ENCODE data around the gene CMPK1. TPM values are rescaled to one million over a fixed set of nuclear protein-coding genes. Genes with fewer than 3 reads are reported as not detected.
A peak's percentile ranks its signal among the peaks of the same experiment; 100 is the strongest.

Gene CMPK1
- total RNA-seq, 1 experiment from 2014 or later: 168 TPM

DNA sequence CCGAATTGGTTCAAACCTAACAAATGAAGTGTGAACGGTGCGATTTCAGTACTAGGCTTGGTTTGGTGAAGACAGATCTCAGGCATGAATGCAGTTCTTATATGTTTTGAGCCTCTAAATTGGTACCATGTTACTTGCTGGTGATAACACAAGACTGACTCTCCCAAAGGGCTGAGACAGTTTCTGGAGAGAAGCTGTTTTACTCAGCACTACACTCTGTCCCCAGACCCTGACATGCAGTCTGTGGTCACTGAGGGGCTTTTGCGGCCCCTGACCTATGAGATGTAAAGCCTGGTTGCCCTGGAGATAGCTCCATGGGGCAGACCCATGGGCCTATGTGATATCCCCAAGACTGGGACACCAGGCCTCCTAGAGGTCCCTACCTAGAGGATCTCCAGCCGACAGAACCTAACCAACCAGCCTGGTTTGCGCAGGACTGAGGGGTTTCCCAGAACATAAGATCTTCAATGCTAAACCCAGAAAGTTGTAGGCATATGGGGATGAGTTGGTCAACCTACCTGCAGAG, 63.1 kb downstream of the CMPK1 start:
- DNase-seq (ENCODE audit: low read depth): no peak

DNA sequence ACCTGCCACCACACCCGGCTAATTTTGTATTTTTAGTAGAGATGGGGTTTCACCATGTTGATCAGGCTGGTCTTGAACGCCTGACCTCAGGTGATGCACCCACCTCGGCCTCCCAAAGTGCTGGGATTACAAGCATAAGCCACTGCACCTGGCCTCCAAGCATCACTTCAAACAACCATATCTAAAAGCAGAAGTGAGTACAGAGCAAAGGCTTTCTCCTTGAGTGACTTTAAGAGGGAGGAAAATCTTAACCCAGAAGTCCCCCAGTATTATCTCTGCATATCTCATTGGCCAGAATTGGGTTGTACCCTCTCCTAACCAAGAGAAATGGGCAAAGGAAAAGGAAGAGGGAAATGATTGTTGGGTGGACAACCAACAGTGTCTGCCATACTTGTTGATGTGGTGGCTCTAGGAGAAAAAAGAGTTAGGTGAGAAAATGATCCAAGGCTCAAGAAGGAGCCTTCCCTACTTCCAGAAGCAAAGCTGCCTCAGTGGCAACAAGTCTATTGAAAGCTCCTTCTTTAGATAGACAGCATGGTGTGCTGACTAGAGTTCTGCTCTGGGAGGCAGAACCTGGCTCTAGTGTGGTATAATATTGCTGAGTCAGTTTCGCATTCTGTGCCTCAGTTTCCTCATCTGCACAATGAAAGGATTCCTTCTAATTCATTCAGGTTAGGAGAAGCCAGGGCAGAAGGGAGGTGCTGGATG, 65.7 kb downstream of the CMPK1 start:
- DNase-seq (ENCODE audit: low read depth): no peak

DNA sequence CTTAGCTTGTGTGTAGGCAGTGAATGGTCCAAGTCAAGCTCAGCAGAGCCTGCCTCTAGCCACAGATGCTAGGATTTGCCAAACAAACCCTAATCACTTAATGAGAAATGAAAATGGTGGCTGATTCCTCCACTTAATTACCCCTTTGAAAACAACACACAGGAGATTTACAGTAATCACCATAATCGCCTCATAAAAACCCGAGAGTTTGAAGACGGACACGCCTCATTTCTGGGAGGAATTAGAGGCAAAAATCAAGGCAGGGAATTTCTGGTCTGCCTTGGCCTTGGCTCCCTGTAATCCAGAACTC, 66.2 kb downstream of the CMPK1 start:
- no peak for DNase-seq (ENCODE audit: low read depth)

- no peak for DNase-seq (ENCODE audit: low read depth)
Observed at GRCh38 chr1:47401761-47402160, 68.2 kb downstream of the CMPK1 start.

GRCh38 chr1:47402591-47402990, 69.0 kb downstream of the CMPK1 start:
- no peak for DNase-seq (ENCODE audit: low read depth)

DNA sequence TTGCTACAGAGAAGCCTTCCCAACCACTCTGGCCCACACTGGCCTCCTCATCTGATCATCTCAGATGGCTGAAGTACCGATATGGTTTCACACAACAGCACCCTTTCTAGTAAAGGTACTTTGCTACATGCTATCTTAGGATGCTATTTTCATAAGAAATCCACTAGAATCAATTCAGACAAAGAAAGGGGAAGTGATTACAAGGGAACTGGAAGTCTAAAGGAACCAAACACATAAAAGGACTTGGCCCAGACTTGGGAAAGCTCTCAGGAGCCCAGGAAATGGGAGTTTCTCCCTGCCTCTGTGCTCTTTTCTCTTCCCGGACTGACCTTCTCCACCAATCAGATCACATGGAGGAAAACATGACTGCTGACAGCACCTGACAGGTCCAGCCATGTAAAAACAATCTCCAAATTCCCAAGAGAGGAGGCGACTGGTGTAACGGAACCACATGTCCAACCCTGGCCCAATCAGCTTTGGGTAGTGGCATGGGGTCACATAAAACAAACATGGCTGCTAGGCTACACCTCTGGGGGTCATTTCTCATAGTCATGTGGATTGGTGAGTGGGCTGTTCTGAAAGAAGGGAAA, 69.8 kb downstream of the CMPK1 start:
- no peak for DNase-seq (ENCODE audit: low read depth)

- DNase-seq (ENCODE audit: low read depth): no peak
Observed at GRCh38 chr1:47405697-47406096, 72.1 kb downstream of the CMPK1 start.

DNA sequence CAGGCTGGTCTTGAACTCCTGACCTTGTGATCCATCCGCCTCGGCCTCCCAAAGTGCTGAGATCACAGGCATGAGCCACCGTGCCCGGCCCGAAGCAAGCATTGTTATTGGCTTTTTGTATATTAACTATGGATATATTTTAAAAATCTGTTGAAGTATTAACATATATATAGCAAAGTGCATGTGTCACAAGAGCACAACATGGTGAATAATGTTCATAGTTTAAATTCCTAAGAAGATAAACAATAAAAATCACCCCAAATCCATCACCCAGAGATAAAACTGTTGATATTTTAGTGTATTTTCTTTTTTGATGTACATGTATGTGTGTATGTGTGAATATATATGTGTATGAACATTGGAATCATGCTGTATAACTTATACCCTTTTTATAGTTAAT, 73.4 kb downstream of the CMPK1 start:
- no peak for DNase-seq (ENCODE audit: low read depth)

DNA sequence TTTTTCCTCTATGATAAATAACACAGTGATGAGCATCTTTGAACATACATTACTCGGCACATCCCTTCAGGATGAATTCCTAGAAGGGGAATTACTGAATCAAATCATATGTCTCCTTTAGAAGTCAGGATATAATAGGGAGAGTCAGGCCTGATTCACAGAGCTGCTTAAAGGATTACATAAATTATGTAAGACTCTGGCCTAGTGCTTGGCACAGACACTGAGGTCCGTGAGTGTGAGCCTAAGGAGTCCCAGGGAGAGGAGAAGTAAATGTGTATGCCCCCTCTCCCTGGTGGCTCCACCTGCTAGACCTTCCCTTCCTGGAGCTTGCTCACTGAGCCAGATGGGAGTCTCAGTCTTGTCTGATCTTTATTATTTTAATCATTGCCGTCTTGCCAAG, 73.9 kb downstream of the CMPK1 start:
- DNase-seq (ENCODE audit: low read depth): no peak

GRCh38 chr1:47409311-47410067, 75.9 kb downstream of the CMPK1 start:
- peak; percentile 77 for DNase-seq (ENCODE audit: low read depth)

DNA sequence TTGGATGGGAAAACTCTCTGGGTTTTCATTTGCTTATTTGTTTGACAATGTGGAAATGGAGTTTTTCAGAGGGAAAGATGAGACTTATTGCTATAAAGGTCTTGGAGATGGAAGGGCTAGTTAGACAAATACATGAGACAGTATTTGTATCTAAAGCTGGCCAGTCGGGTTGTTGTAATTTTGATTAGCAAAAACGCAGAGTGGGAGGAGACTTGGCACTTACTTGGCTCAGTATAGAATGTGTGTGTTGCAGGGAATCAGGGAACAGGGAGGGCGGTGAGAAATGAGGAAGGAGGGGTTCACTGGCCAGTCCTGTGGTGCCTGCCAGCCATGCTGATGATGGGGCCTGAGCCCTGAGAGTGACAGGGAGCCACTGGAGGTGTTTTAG, 76.5 kb downstream of the CMPK1 start:
- no peak for DNase-seq (ENCODE audit: low read depth)

- DNase-seq (ENCODE audit: low read depth): peak; percentile 10
Observed at GRCh38 chr1:47411436-47411835, 77.8 kb downstream of the CMPK1 start.

- DNase-seq (ENCODE audit: low read depth): no peak
Observed at GRCh38 chr1:47412437-47412836, 78.8 kb downstream of the CMPK1 start.

DNA sequence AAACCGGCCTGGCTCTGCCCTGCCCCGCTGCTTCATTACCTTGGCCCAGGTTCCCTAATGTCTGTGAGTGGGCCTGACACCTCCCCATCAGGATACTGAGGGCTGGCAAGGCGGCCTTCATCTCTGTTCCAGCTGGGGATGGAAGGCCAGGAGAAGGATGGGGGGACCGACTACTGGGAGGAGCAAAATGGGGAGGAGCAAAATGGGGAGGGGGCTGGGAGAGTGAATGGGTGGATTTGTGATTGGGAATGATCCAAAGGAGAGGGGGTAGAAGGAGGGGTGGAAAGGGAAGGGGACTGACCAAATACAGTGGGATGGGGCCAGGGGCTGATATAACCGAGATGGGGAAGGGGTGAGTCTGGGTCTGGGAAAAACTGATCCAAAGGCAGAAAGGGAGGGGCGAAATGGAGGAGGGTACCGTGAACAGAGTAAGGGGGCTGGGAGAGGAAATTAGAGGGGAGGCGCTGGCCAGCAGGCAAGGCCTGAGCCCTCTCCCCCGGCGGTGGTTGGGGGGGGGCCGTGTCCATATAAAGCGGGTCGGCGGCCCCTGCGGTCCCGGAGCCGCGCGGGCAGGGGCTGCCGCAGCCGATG, 82.2 kb downstream of the CMPK1 start, which contains the start of gene FOXE3:
Gene FOXE3, plus strand, starts transcription at position 558 of the 591 bp plus-strand sequence. Its CDS starts 31 bp downstream, at position 589.
- DNase-seq (ENCODE audit: low read depth): no peak

DNA sequence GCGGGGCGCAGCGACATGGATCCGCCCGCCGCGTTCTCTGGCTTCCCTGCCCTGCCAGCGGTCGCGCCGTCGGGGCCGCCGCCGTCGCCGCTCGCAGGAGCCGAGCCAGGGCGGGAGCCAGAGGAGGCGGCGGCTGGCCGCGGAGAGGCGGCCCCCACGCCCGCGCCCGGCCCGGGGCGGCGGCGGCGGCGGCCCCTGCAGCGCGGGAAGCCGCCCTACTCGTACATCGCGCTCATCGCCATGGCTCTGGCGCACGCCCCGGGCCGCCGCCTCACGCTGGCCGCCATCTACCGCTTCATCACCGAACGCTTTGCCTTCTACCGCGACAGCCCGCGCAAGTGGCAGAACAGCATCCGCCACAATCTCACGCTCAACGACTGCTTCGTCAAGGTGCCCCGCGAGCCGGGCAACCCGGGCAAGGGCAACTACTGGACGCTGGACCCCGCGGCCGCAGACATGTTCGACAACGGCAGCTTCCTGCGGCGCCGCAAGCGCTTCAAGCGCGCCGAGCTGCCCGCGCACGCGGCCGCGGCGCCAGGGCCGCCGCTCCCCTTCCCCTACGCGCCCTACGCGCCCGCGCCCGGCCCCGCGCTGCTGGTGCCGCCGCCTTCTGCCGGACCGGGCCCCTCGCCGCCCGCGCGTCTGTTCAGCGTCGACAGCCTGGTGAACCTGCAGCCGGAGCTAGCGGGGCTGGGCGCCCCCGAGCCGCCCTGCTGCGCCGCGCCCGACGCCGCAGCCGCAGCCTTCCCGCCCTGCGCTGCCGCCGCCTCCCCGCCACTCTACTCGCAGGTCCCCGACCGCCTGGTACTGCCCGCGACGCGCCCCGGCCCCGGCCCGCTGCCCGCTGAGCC, 83.0 kb downstream of the CMPK1 start:
- DNase-seq (ENCODE audit: low read depth): no peak

- DNase-seq (ENCODE audit: low read depth): no peak
Observed at GRCh38 chr1:47417170-47418044, 83.8 kb downstream of the CMPK1 start.

- no peak for DNase-seq (ENCODE audit: low read depth)
Observed at GRCh38 chr1:47418122-47418521, 84.5 kb downstream of the CMPK1 start.

DNA sequence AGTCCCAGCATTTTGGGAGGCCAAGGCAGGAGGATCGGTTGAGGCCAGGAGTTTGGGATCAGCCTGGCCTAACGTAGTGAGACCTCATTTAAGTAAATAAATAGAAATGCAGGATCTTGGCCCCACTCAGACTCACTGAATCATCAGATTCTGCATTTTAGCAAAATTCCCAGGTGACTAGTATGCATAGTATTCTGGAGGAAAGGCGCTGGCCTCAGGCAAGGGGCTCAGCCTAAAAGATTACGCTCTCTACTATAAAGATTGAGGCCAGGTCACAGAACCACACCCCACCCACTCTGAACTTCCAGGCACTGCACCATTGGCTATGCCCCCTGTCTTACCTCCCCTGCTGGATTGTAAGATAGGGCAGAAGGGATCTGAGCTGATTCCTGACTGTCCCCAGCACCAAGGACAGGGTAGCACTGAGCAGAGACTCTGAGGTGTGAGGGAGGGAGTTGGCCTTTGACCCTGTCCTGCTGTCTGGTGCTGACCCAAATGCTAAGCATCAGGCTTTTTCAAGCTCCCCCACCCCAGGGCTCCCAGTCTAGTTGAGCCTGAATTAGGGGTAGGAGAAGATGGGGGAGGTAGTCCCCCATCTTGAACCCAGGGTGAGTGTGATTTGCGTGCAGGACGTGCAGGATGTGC, 85.2 kb downstream of the CMPK1 start:
- no peak for DNase-seq (ENCODE audit: low read depth)

DNA sequence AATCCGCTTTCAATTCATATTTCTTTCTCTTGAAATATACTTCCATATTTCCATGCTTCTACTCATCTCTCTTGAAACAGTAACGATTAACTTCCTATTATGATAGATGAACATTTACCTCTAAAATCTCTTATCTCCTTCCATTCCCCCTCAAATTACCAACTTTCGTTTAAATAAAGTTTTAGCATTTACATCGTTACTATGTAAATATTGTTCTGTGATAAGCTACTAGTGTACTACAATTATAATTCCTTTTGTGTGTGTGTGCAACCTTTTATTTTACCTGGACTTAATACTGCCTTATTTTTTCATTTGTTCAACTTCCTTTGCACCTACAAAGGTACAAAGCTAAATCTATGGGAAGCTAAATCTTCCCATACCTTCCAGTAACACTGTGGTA, 87.0 kb downstream of the CMPK1 start:
- DNase-seq (ENCODE audit: low read depth): no peak

DNA sequence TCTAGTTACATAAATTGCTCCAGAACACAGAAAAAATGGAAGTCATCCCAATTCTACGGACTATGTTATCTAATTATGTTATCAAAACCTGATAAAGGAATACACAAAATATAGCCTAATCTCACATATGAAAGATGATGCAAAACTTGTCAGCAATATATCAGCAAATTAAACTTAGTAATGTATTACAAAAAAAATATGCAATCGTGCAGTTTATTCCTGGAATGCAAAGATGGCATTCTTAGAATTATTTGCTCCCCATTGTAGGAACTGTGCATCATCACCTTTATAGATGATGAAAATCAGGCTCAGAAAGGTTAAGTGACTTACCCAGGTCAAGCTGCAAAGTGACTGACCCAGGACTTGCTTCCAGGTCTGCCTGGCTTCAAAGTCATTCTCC, 90.3 kb downstream of the CMPK1 start:
- no peak for DNase-seq (ENCODE audit: low read depth)

Measured in RPMI7951 (cell line).